Panc1 (cell line): Measurements from ENCODE around the gene SMG6. TPM values are rescaled to one million over a fixed set of nuclear protein-coding genes. Genes with fewer than 3 reads are reported as not detected.

Source experiments
- ATAC-seq: fragments of 200-7000 bp; cut with Tn5 transposase; 2 replicates; pipeline ENCODE4 v1.9.1; 2020; ENCODE audit warnings: mild to moderate bottlenecking, moderate library complexity
- BruUV-seq: library from RNA; stranded (reverse); fragments of 400-500 nt; replicated peaks from 2 replicates; lab custom pipeline; 2021; lab: Mats Ljungman, UMichigan
- CTCF ChIA-PET: fragments of 300-600 bp; sonication (Branson Sonifier 250); formaldehyde crosslinking; loops from one replicate; lab custom pipeline; 2022; ENCODE audit warnings: antibody characterized with exemption; lab: Charles Lee
- POLR2A ChIA-PET: fragments of 300-600 bp; sonication (Branson Sonifier 250); formaldehyde crosslinking; loops from one replicate; lab custom pipeline; 2022; ENCODE audit warnings: antibody characterized with exemption; lab: Charles Lee
- DNase-seq: peaks from one replicate; pipeline ENCODE4 v3.0.0-alpha.2; 2010; ENCODE audit warnings: low read depth, low spot score
- H3K27ac ChIP-seq: 2 replicates; pipeline ENCODE4 v1.5.1; 2011; ENCODE audit warnings: mild to moderate bottlenecking, low read length, inconsistent platforms
- H3K27me3 ChIP-seq: fragments of 200-500 bp; sonication (Bioruptor generic); 2 replicates; pipeline ENCODE4 v1.6.0; 2014; ENCODE audit warnings: low read length, inconsistent platforms; ENCODE audit not compliant: control insufficient read depth, insufficient read depth
- H3K36me3 ChIP-seq: fragments of 200-500 bp; sonication (Bioruptor generic); 2 replicates; pipeline ENCODE4 v1.5.1; 2014; ENCODE audit warnings: inconsistent platforms, mild to moderate bottlenecking, low read length, moderate library complexity; ENCODE audit not compliant: control insufficient read depth, insufficient read depth
- H3K4me1 ChIP-seq: 2 replicates; pipeline ENCODE4 v1.5.1; 2011; ENCODE audit warnings: inconsistent platforms, mild to moderate bottlenecking, low read length, moderate library complexity; ENCODE audit not compliant: control insufficient read depth, insufficient read depth
- H3K4me3 ChIP-seq, 2 experiments: 2 replicates each; pipeline ENCODE4 v1.5.1; 2011 to 2012; ENCODE audit warnings: low read depth in 2 of 2, low read length in 2 of 2, mild to moderate bottlenecking in 2 of 2, inconsistent platforms in 1 of 2, moderate library complexity in 1 of 2
- H3K9me3 ChIP-seq: fragments of 200-500 bp; sonication (Bioruptor generic); 2 replicates; pipeline ENCODE4 v1.5.1; 2014; ENCODE audit warnings: low read depth, mild to moderate bottlenecking, inconsistent platforms, low read length, moderate library complexity; ENCODE audit not compliant: control insufficient read depth, insufficient read depth
- POLR2AphosphoS5 ChIP-seq: IDR thresholded peaks from 2 replicates; pipeline ENCODE4 v1.6.1; 2012; ENCODE audit warnings: mild to moderate bottlenecking, low read depth, low read length, moderate library complexity
- SIN3A ChIP-seq: IDR thresholded peaks from 2 replicates; pipeline ENCODE4 v1.6.1; 2012; ENCODE audit warnings: low read depth, mild to moderate bottlenecking, low read length, moderate library complexity, borderline replicate concordance; ENCODE audit not compliant: insufficient read depth
- TCF7L2 ChIP-seq: IDR thresholded peaks from 2 replicates; pipeline ENCODE4 v1.6.1; 2011; ENCODE audit warnings: mild to moderate bottlenecking, low read depth, low read length, inconsistent platforms
- in situ Hi-C: cut with HindIII; loops from 2 replicates; pipeline ENCODE4 v1.10.0; 2016; ENCODE audit warnings: low sequenced_read_pairs, low pct_unique_long_range_greater_than_20kb
- intact Hi-C: fragments of 100-400 bp; cut with micrococcal nuclease; formaldehyde crosslinking; loops from one replicate; pipeline ENCODE4 v1.10.0; 2022; ENCODE audit not compliant: unreplicated experiment
- total RNA-seq: library from RNA; stranded (reverse); gene quantifications from one replicate; pipeline ENCODE4 v1.2.1, GENCODE V29; 2021; ENCODE audit not compliant: unreplicated experiment
- TF ChIP-seq, protein P1 (sequence below): fragments of 450-650 bp; IDR thresholded peaks from 2 replicates; pipeline ENCODE4 v1.5.1; 2017; ENCODE audit warnings: mild to moderate bottlenecking
- TF ChIP-seq, protein P2 (sequence below), 2 experiments: IDR thresholded peaks; 2 replicates each; pipeline ENCODE4 v1.6.1; 2011 to 2012; ENCODE audit warnings: low read depth in 2 of 2, control low read depth in 1 of 2, low read length in 1 of 2, mild to moderate bottlenecking in 1 of 2, moderate library complexity in 1 of 2; ENCODE audit not compliant: insufficient read depth in 1 of 2

SMG6 gene
- total RNA-seq, 1 experiment from 2014 or later, result 17.8 TPM

DNA sequence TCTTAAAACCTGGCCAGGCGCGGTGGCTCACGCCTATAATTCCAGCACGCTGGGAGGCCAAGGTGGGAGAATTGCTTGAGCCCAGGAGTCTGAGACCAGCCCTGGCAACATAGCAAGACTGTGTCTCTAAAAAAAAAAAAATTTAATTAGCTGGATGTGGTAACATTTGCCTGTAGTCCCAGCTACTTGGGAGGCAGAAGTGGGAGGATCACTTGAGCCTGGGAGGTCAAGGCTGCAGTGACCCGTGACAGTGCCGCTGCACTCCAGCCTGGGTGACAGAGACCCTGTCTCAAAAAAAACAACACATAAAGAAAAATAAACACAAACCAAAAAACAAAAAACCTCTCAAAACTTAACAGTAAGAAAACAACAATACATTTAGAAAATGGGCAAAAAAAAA, 106.3 kb downstream of the SMG6 start:
- DNase-seq (no peak), ATAC-seq (no peak)
- in situ Hi-C loops, result no loop called here
- intact Hi-C loops, result no loop called here
- no TSS peak for BruUV-seq
- Histone ChIP-seq H3K27me3 (no peaks in the 10 kb centered on the region), H3K4me3 (no peak overlapping the region), H3K27ac (no peak overlapping the region), H3K36me3 (no peaks in the 10 kb centered on the region; the same call in 1 of the 2 replicates), H3K9me3 (no peaks in the 10 kb centered on the region), H3K4me1 (no peaks in the 10 kb centered on the region)
- TF ChIP-seq TCF7L2 (no peak), POLR2AphosphoS5 (no peak), SIN3A (no peak)
- TF ChIP-seq, protein P1, sequence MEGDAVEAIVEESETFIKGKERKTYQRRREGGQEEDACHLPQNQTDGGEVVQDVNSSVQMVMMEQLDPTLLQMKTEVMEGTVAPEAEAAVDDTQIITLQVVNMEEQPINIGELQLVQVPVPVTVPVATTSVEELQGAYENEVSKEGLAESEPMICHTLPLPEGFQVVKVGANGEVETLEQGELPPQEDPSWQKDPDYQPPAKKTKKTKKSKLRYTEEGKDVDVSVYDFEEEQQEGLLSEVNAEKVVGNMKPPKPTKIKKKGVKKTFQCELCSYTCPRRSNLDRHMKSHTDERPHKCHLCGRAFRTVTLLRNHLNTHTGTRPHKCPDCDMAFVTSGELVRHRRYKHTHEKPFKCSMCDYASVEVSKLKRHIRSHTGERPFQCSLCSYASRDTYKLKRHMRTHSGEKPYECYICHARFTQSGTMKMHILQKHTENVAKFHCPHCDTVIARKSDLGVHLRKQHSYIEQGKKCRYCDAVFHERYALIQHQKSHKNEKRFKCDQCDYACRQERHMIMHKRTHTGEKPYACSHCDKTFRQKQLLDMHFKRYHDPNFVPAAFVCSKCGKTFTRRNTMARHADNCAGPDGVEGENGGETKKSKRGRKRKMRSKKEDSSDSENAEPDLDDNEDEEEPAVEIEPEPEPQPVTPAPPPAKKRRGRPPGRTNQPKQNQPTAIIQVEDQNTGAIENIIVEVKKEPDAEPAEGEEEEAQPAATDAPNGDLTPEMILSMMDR, result no peak
- CTCF ChIA-PET, result no interaction called here
- POLR2A ChIA-PET, result interaction anchor here (0.5 kb wide), 1 partner anchor 10 kb away, joined by 3 read pairs; no protein-coding TSS in a partner anchor

DNA sequence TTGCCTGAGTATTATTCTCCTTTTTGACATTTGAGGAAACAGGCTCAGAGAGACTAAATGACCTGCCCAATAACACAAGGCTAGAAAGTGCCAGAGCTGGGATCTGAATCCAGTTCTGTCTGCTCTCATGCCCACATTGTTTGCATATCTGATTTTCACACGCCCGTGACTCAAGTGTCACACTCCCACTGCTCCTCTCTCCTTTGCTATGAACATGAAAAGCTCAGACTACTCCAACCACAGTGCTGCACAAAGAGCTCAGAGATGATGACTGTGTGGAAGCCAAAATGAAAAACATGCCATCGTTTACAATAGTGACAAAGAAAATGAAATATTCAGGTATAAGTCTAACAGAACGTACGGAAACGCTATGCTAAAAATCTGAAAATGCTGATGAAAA, 107.9 kb downstream of the SMG6 start:
- BruUV-seq, result no TSS peak
- TF ChIP-seq TCF7L2 (no peak), SIN3A (no peak), POLR2AphosphoS5 (no peak)
- TF ChIP-seq, protein P1, result no peak
- TF ChIP-seq, protein P2, sequence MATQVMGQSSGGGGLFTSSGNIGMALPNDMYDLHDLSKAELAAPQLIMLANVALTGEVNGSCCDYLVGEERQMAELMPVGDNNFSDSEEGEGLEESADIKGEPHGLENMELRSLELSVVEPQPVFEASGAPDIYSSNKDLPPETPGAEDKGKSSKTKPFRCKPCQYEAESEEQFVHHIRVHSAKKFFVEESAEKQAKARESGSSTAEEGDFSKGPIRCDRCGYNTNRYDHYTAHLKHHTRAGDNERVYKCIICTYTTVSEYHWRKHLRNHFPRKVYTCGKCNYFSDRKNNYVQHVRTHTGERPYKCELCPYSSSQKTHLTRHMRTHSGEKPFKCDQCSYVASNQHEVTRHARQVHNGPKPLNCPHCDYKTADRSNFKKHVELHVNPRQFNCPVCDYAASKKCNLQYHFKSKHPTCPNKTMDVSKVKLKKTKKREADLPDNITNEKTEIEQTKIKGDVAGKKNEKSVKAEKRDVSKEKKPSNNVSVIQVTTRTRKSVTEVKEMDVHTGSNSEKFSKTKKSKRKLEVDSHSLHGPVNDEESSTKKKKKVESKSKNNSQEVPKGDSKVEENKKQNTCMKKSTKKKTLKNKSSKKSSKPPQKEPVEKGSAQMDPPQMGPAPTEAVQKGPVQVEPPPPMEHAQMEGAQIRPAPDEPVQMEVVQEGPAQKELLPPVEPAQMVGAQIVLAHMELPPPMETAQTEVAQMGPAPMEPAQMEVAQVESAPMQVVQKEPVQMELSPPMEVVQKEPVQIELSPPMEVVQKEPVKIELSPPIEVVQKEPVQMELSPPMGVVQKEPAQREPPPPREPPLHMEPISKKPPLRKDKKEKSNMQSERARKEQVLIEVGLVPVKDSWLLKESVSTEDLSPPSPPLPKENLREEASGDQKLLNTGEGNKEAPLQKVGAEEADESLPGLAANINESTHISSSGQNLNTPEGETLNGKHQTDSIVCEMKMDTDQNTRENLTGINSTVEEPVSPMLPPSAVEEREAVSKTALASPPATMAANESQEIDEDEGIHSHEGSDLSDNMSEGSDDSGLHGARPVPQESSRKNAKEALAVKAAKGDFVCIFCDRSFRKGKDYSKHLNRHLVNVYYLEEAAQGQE (IDR thresholded peaks at IDR 0.05; ENCODE audit: insufficient read depth in 1 of 2, low read depth in 2 of 2, low read length in 1 of 2), result no peak
- in situ Hi-C loops (no loop called here), intact Hi-C loops (no loop called here)
- CTCF ChIA-PET, result no interaction called here
- H3K27me3 ChIP-seq, result no peaks in the 10 kb centered on the region
- DNase-seq (no peak), ATAC-seq (no peak)
- no peaks in the 10 kb centered on the region for H3K9me3 ChIP-seq
- H3K36me3 ChIP-seq, result no peaks in the 10 kb centered on the region; the same call in 1 of the 2 replicates
- no peak overlapping the region for H3K27ac ChIP-seq
- H3K4me3 ChIP-seq, result no peak overlapping the region
- no peaks in the 10 kb centered on the region for H3K4me1 ChIP-seq
- POLR2A ChIA-PET, result no interaction called here
